Smooth muscle cell (in vitro differentiated cells): Measurements from ENCODE around the gene PTPN13. TPM values are rescaled to one million over a fixed set of nuclear protein-coding genes. Genes with fewer than 3 reads are reported as not detected.
A peak's percentile ranks its signal among the peaks of the same experiment; 100 is the strongest.

Experiments
- DNase-seq: peaks from one replicate; lab custom pipeline; 2025; ENCODE audit not compliant: unreplicated experiment; lab: John Stamatoyannopoulos, UW
- H2AFZ ChIP-seq: fragments of 200-600 bp; sonication (generic); 2 replicates; pipeline ENCODE4 v1.6.0; 2016; ENCODE audit warnings: antibody characterized with exemption, low read depth, mild to moderate bottlenecking
- H3F3A ChIP-seq: fragments of 200-600 bp; sonication (generic); 2 replicates; pipeline ENCODE4 v1.6.0; 2017; ENCODE audit warnings: antibody characterized with exemption, low read depth
- H3K27ac ChIP-seq: fragments of 200-600 bp; sonication (generic); 2 replicates; pipeline ENCODE4 v1.5.1; 2016; ENCODE audit warnings: low read depth, mild to moderate bottlenecking
- H3K27me3 ChIP-seq: fragments of 200-600 bp; sonication (generic); 2 replicates; pipeline ENCODE4 v1.6.1; 2016; ENCODE audit warnings: low read depth, mild to moderate bottlenecking
- H3K36me3 ChIP-seq: fragments of 200-600 bp; sonication (generic); 2 replicates; pipeline ENCODE4 v1.5.1; 2016; ENCODE audit warnings: low read depth
- H3K4me1 ChIP-seq: fragments of 200-600 bp; sonication (generic); 2 replicates; pipeline ENCODE4 v1.5.1; 2016; ENCODE audit warnings: low read depth
- H3K4me2 ChIP-seq: fragments of 200-600 bp; sonication (generic); 2 replicates; pipeline ENCODE4 v1.6.0; 2016; ENCODE audit warnings: mild to moderate bottlenecking
- H3K4me3 ChIP-seq: fragments of 200-600 bp; sonication (generic); 2 replicates; pipeline ENCODE4 v1.5.1; 2016; ENCODE audit warnings: mild to moderate bottlenecking
- H3K79me2 ChIP-seq: fragments of 200-600 bp; sonication (generic); 2 replicates; pipeline ENCODE4 v1.6.0; 2016; ENCODE audit warnings: low read depth, mild to moderate bottlenecking
- H3K9ac ChIP-seq: fragments of 200-600 bp; sonication (generic); 2 replicates; pipeline ENCODE4 v1.6.0; 2016; ENCODE audit warnings: low read depth
- H3K9me3 ChIP-seq: fragments of 200-600 bp; sonication (generic); replicated peaks from 2 replicates; pipeline ENCODE4 v1.5.1; 2016; ENCODE audit warnings: low read depth
- H4K20me1 ChIP-seq: fragments of 200-600 bp; sonication (generic); 2 replicates; pipeline ENCODE4 v1.6.0; 2016; ENCODE audit warnings: low read depth
- WGBS: methylation state at CpG from one replicate; pipeline ENCODE4 v1.1.7; 2016; ENCODE audit warnings: low lambda C conversion rate; 5-methylcytosine and 5-hydroxymethylcytosine counted together
- polyA plus RNA-seq: library from polyadenylated mRNA; unstranded; fragments of >200 nt; fragmentation: Nextera tagmentation; extraction: Ambion mirVana; gene quantifications from 2 replicates; pipeline ENCODE4 v1.2.1, GENCODE V29; 2016
- total RNA-seq: library from RNA; depleted of rRNA; stranded (reverse); fragments of >200 nt; gene quantifications from 2 replicates; pipeline ENCODE4 v1.2.3, GENCODE V29; 2014
- TF ChIP-seq, protein P1 (sequence below): fragments of 200-600 bp; sonication (generic); IDR thresholded peaks from 2 replicates; pipeline ENCODE4 v1.5.1; 2017; ENCODE audit warnings: borderline replicate concordance, mild to moderate bottlenecking, antibody characterized with exemption; ENCODE audit not compliant: insufficient read depth, poor library complexity, severe bottlenecking

The PTPN13 gene
- total and polyA plus RNA-seq, 2 experiments from 2014 or later: 14.9 to 52.9 TPM

DNA sequence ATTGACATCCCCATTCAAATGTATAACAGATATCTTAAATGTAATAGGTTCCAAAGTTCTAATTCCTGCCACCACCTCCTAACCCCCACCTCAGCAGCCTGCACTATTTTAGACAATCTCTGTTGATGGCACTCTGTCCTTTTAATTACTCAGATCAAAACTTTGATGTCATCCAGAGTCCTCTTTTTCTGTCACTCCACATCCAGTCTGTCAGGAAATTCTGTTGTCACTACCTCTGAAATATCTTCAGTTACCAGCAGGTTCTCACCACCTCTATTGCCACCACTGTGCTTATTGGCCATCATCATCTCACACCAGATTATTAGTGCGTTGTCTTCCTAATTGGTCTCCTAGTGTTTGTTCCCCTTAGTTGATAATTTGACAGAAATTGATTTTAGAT lies 76.2 kb downstream of the PTPN13 start:
- H3K4me2 ChIP-seq: no peak overlapping the region
- no peaks in the 10 kb centered on the region for H3K27me3 ChIP-seq
- no peak overlapping the region for H2AFZ ChIP-seq
- H3F3A ChIP-seq: no peaks in the 10 kb centered on the region
- no peak overlapping the region for H3K9ac ChIP-seq
- H3K4me3 ChIP-seq: no peak overlapping the region
- H3K79me2 ChIP-seq: peaks cover 52% of the 10 kb centered on the region
- peaks cover 27% of the 10 kb centered on the region for H4K20me1 ChIP-seq
- WGBS: 94% methylated on average over 1 of the region's 1 CpG
- H3K36me3 ChIP-seq: peaks cover 8% of the 10 kb centered on the region
- no peaks in the 10 kb centered on the region for H3K9me3 ChIP-seq
- no peak for DNase-seq
- H3K27ac ChIP-seq: peak overlapping the region; percentile 31
- H3K4me1 ChIP-seq: peaks cover 6% of the 10 kb centered on the region
- TF ChIP-seq, protein P1, sequence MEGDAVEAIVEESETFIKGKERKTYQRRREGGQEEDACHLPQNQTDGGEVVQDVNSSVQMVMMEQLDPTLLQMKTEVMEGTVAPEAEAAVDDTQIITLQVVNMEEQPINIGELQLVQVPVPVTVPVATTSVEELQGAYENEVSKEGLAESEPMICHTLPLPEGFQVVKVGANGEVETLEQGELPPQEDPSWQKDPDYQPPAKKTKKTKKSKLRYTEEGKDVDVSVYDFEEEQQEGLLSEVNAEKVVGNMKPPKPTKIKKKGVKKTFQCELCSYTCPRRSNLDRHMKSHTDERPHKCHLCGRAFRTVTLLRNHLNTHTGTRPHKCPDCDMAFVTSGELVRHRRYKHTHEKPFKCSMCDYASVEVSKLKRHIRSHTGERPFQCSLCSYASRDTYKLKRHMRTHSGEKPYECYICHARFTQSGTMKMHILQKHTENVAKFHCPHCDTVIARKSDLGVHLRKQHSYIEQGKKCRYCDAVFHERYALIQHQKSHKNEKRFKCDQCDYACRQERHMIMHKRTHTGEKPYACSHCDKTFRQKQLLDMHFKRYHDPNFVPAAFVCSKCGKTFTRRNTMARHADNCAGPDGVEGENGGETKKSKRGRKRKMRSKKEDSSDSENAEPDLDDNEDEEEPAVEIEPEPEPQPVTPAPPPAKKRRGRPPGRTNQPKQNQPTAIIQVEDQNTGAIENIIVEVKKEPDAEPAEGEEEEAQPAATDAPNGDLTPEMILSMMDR: no peak

GRCh38 chr4:86670756-86671155 lies 76.6 kb downstream of the PTPN13 start:
- Histone ChIP-seq H2AFZ (no peak overlapping the region), H3K27ac (peak overlapping the region; percentile 31), H3K4me1 (peaks cover 1% of the 10 kb centered on the region), H3K9me3 (no peaks in the 10 kb centered on the region), H3K36me3 (peaks cover 8% of the 10 kb centered on the region), H3K4me3 (no peak overlapping the region), H4K20me1 (peaks cover 26% of the 10 kb centered on the region), H3K4me2 (no peak overlapping the region), H3K79me2 (peaks cover 47% of the 10 kb centered on the region), H3F3A (no peaks in the 10 kb centered on the region), H3K27me3 (no peaks in the 10 kb centered on the region), H3K9ac (no peak overlapping the region)
- 70% methylated on average over 2 of the region's 2 CpGs for WGBS
- TF ChIP-seq, protein P1: no peak
- DNase-seq: no peak

DNA sequence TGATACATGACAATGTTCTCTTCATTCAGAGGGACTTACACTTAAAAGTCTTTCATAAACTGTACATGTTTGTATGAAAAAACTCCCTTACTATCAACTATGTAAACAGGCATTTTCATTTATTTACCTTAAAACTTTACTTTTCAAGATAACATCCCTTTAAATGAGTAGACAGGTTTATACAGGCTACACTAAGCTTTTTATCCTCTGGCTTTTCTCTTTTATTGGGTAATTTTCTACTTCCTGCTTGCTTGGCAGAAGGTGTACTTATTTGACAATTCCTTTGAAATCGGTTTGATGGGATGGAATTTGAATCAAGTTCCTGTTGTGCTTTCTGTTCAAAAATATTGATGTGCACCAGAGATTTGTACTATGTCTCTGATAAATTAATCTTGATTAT lies 81.4 kb downstream of the PTPN13 start:
- Histone ChIP-seq H3K27ac (no peak overlapping the region), H3F3A (no peaks in the 10 kb centered on the region), H3K9me3 (no peaks in the 10 kb centered on the region), H3K4me2 (no peak overlapping the region), H3K9ac (no peak overlapping the region), H3K27me3 (no peaks in the 10 kb centered on the region), H3K36me3 (peaks cover 8% of the 10 kb centered on the region), H3K4me3 (no peak overlapping the region), H2AFZ (no peak overlapping the region), H3K4me1 (no peaks in the 10 kb centered on the region), H4K20me1 (peaks cover 22% of the 10 kb centered on the region), H3K79me2 (peaks cover 15% of the 10 kb centered on the region)
- 79% methylated on average over 1 of the region's 1 CpG for WGBS
- no peak for DNase-seq
- TF ChIP-seq, protein P1: no peak

DNA sequence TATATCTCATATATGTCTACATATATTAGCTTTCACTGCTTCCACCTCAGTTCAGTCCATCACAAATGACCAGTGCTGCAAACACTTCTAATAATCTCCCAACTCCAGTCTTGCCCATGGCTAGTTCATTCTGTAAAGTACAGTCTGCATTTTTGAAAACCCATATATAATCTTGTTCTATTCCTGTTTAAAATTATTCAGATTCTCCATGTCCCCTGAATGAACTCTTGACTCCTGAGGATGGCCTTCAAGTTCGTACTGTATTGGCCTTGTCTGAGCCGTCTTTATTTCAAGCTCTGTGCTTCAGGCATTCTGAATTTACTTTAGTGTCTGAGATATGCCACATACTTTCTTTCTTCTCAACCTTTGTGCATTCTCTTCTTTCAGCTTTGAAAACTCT lies 84.7 kb downstream of the PTPN13 start:
- H3K27me3 ChIP-seq: no peaks in the 10 kb centered on the region
- H3K79me2 ChIP-seq: no peaks in the 10 kb centered on the region
- H3K4me2 ChIP-seq: no peak overlapping the region
- H2AFZ ChIP-seq: no peak overlapping the region
- TF ChIP-seq, protein P1: no peak
- no peaks in the 10 kb centered on the region for H3K9me3 ChIP-seq
- no peak for DNase-seq
- H3K36me3 ChIP-seq: no peaks in the 10 kb centered on the region
- no peaks in the 10 kb centered on the region for H3F3A ChIP-seq
- no peaks in the 10 kb centered on the region for H3K4me1 ChIP-seq
- peaks cover 12% of the 10 kb centered on the region for H4K20me1 ChIP-seq
- no peak overlapping the region for H3K27ac ChIP-seq
- H3K9ac ChIP-seq: no peak overlapping the region
- WGBS: 96% methylated on average over 2 of the region's 2 CpGs
- no peak overlapping the region for H3K4me3 ChIP-seq
